Coronary artery (tissue), 2 donors: ENCODE measurements around the gene ACAN.
A peak's percentile ranks its signal among the peaks of the same experiment; 100 is the strongest.

Experiments
- DNase-seq: peaks from one replicate; pipeline ENCODE4 v3.0.0-alpha.2; 2017; ENCODE audit warnings: low spot score
- H3K27ac ChIP-seq, 2 donors: fragments of 200-600 bp; sonication (generic); one replicate each; pipeline ENCODE4 v1.5.1; 2016 to 2019
- H3K4me3 ChIP-seq: fragments of 200-600 bp; sonication (generic); 2 replicates; pipeline ENCODE4 v1.5.1; 2016; ENCODE audit warnings: mild to moderate bottlenecking, moderate library complexity
- TF ChIP-seq, protein P1 (sequence below): fragments of 200-600 bp; sonication (generic); IDR thresholded peaks from one replicate; pipeline ENCODE4 v1.5.1; 2019; ENCODE audit warnings: antibody characterized with exemption

ACAN gene

DNA sequence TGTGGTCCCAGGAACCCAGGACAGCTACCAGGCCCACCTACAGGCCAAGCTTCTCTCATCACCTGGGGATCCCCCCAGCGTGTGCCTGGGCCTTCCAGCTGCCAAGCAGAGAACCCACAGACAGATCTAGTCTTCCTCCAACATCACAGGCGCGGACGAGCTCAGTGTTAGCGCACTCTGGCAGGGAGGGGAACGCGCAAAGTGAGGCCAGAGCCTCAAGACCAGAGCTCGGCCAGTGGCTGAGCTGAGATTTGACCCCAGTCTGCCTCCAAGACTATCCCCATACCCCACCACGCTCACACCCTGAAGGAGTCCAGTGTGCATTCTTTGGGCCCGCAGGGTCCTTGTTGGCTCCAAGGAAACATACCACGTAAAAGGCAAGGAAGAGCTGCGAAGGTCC is 104.9 kb downstream of the ACAN start:
- DNase-seq = no peak
- peak overlapping the region; percentile 94 to 98 for H3K27ac ChIP-seq
- TF ChIP-seq, protein P1, sequence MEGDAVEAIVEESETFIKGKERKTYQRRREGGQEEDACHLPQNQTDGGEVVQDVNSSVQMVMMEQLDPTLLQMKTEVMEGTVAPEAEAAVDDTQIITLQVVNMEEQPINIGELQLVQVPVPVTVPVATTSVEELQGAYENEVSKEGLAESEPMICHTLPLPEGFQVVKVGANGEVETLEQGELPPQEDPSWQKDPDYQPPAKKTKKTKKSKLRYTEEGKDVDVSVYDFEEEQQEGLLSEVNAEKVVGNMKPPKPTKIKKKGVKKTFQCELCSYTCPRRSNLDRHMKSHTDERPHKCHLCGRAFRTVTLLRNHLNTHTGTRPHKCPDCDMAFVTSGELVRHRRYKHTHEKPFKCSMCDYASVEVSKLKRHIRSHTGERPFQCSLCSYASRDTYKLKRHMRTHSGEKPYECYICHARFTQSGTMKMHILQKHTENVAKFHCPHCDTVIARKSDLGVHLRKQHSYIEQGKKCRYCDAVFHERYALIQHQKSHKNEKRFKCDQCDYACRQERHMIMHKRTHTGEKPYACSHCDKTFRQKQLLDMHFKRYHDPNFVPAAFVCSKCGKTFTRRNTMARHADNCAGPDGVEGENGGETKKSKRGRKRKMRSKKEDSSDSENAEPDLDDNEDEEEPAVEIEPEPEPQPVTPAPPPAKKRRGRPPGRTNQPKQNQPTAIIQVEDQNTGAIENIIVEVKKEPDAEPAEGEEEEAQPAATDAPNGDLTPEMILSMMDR = no peak
- peak overlapping the region; percentile 97 for H3K4me3 ChIP-seq

DNA sequence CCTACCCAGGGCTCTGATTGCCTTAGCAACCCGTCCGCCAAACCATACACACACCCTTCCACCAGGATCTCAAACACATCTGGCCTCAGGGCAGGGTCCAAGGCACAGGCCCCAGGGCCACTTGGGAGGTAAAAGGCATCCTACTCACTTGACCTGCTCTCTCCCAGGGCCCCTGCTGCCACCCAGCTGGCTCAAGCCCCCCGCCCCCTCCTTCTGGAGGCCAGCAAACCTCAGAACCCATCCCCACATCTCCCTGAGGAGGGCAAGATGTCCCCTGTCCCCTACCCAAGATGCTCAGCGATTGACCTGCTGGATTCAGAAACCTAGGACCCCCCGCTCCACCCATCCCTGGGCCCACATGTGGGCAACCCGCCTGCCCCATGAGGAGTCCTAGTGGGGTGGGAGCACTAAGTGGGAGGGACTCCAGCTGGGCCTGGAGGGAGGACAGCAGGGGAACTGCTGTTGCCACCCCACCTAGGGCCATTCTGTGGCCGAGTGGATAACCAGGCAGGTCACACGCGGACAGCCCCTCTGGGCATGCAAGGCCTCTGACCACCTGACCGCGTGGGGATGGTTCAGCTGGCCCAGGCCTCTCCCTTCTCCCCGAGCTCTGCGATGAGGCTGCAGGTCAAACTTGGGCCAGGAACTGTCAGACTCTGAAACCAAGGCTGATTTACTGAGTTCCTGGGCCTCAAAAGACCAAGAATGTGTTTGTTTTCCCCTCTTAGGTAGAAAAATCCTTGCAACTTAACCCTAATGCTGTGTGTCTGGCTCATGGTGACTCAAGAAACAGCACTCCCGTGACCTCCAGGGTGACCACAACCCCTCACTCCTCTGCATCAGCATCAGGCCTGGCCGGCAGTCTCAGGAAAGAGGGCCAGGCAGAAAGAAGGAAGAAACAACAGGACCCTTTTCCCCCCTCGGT is 105.7 kb downstream of the ACAN start:
- TF ChIP-seq, protein P1 = no peak
- H3K4me3 ChIP-seq = peak overlapping the region; percentile 97
- peak; percentile 74 for DNase-seq
- H3K27ac ChIP-seq = peak overlapping the region; percentile 94 to 98

DNA sequence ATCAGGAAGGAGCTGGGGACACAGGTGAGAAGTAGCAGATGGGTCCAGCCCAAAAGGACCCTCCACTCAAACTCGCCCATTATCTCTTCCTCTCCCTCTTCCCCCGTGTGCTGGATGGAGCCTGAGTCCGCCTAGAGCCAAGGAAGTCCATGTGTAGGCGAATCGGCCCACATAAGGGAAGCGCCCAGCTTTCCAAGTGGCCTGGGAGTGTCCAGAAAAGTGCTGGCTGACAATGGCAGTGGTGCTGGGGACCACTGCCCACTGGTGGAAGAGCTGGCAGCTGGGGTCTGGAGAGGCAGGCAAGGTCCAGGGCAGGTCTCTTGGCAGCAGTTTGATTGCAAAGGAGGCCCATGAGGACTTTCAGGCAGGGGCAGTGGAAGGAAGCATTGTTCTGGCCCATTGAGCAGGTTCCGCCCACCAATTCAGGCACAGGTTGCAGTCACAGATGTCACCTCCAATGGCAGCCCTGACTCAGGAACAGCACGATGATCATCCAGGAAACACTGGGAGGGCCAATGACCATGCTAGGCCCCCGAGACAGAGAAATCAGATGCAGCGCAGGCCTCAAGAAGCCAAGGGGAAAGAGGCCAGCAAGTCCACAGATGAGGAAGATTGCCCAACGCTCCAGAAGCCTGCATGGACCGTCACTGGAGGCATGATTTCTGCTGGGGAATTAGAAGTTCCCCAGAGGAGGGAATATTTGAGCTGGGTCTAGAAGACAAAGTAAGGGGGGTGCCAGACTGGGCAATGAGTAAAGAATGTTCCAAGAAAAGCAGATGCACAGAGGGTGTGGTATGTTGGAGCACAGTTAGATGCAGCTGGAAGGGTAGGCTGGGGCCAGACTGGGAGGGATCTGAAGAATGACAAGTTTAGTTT is 107.0 kb downstream of the ACAN start:
- DNase-seq = peak; percentile 82
- peak overlapping the region; percentile 97 for H3K4me3 ChIP-seq
- TF ChIP-seq, protein P1 = no peak
- peak overlapping the region; percentile 94 to 98 for H3K27ac ChIP-seq

DNA sequence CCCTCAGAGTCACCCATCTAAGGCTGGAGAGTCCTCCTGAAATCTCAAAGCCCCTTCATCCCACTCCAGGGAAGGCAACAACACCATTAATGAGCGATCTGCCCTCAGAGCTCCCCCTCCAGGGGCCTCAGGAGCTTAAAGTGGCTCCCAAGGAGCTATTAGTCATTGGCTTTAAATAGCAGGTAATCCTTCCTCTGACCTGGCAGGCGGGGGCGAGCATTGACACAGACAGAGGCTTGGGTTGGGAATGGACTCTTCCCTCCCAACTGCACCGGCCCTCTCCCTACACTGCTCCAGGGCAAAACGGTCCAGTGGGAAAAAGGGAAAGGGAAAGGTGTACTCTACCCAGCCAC is 108.5 kb downstream of the ACAN start:
- H3K27ac ChIP-seq = peak overlapping the region; percentile 94 to 98
- peak overlapping the region; percentile 97 for H3K4me3 ChIP-seq
- no peak for DNase-seq
- TF ChIP-seq, protein P1 = no peak

DNA sequence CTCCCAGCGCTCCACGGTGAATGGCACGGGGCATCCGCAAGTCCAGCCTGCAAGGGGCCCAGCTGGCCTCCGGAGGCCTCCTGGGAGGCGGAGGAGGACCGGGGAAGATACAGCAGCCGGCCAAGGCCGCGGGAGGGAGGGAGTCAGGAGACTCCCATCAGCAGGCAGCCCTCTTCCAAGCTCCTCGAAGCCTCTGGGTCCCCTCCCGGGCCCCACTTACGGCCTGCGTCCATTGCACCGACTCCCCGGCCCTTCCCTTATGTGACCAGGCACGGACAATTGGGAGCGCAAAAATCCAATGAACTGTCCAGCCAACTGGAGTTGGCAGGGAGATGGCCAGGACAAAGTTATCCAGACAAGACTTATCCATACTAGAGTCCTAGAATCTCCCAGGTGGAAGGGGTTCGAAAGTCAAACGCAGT is 109.3 kb downstream of the ACAN start:
- TF ChIP-seq, protein P1 = no peak
- H3K4me3 ChIP-seq = peak overlapping the region; percentile 97
- peak overlapping the region; percentile 94 to 98 for H3K27ac ChIP-seq
- no peak for DNase-seq

DNA sequence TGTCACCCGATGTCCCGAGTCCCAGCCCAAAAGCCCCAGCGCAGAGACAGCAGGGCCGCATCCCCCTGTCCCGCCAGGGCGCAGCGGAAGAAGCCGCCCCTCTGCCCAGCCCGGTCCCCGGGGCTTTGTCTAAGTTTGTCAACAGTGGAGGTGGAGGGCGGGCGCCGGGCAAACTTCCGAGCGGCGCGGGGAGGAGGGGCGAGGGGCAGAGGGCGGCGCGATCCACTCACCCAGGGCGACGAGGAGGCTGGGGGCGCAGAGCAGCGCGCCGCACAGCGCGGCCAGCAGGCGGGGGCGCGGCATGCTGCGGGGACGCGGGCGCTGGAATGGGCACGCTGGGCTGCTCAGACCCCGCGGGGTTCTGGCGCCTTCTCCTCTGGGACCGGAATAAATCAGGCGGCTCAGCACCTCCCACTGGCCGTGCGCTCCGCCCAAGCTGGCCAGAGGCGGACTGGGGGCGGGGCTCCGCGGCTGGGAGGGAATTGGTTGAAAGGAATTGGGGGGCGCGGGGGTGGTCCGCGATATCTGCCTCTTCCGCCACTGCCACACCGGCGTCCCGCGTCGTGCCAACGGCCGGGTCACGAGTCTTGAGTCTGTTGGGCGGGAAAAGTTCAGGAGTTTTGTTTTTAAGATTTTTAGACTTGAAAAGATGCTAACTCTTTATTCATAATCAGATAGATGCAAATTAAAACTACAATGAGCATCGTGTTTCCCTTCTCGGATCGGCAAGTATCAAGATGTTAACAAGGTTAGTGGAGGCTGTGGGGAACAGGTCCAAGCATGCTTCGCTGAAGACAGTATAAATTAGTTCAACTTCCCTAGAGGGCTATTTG is 110.0 kb downstream of the ACAN start, which contains the start of gene MFGE8:
TSS of gene MFGE8 (minus strand) at position 363 of the 833 bp plus-strand sequence. CDS start at position 303, 60 bp downstream.
- TF ChIP-seq, protein P1 = no peak
- H3K4me3 ChIP-seq = peak within 1 kb of the TSS; percentile 97
- peak within 1 kb of the TSS; percentile 94 to 98 for H3K27ac ChIP-seq
- peak; percentile 89 for DNase-seq
